GM21367 (cell line): ENCODE data around the gene RASSF6.
"Not testable (repeated sequence)": the region's sequence is repeated elsewhere in the genome, so short reads cannot be mapped to it uniquely, and the experiment has no call there.

Experiments
- ATAC-seq: cut with Tn5 transposase; IDR thresholded peaks from one replicate; pipeline ENCODE4 v1.9.1; 2021; ENCODE audit not compliant: unreplicated experiment

Gene RASSF6

DNA sequence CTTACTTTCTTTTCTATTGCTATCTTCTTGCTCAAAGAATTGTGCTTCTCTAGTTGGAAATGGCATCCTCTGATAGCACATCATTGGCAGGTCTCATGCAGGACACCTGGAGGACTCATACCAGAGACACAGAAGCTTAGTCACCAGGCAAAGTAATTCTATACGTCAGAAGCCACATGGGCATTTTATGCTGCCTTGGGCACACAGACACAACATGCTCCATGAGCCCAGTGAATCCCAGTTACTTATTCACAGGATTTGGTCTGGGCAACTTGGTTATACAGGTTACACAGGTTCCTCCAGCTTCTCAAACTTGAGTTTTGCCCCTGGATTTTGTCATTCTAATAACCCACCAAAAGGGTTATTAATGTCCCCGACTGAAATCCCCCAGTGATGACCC is 7.1 kb downstream of the RASSF6 start:
- ATAC-seq: no peak

DNA sequence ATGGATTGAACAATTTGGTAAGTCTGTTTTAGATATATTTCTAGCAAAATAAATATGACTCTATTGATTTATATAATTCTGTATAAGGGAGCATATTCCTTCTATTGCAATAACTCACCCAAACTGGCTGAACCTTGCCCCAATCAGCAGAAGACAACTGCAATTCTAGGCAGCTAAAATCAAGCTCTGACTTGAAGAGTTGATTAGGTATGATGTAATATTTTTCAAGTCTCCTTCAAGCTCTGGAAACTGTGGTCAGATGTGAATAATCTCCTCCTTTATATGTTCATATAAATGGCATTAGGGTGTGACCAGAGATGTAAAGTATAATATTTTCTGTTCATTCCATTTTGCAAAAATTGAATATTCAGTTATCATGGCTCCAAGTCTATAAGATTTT is 8.2 kb downstream of the RASSF6 start:
- no peak for ATAC-seq

DNA sequence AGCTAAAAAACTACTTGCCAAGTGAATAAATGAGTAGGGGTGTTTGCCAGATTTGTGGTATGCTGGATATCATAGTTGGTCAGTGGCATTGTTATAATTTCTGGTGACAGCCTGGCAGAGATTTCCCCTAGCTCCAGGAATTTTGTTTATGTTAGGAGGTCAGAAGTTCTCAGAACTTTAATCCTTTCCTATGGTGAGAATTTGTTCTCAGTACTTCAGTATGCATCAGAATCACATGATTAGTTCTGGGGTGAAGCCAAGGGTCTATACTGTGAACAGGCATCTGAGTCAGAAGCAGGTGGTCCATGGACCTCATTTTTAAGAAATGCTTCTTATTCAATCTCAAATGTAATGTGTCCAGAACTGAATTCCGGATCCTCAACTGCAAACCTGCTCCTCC is 10.5 kb downstream of the RASSF6 start:
- ATAC-seq: no peak

DNA sequence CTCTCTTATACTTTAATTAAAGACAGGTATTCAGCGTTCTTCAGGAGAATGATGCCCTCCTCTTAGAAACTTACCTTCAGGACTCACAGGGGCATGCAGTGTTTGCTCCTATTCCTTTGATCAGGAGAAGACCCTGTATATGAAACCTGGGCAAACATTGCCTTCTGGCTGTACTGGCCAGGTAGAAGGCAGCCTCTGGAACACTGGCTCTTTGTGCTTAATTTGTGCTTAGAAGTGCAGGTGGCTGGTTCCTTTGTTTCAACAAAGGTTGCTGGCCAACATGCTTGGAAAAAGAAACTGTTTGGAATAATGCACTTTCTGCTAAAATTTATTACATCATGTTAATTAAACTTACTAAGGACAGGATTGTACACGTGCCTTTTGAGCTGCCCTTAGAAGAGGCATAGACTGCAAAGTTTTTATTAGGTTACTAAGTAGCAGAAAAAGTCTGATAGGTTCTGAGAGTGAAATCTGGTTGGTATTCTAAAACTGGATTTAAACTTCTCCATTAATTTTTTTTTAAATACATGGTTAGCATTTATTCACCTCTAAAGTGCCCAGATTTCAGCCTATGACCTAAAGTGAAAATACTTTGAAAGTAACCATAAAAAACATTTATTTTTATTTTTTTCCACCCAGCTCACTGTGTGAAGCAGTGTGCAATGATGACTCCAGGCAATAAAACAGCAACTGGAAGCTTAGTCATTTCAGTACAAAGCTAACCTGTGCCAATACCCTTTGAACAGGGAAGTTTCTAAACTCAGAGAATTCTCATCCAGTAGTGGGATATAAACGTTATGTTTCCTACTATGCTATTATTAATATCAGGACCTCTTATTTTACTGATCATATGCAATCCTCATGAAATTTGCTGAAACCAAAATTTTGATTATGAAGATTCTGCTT is 11.3 kb downstream of the RASSF6 start:
- ATAC-seq: no peak

DNA sequence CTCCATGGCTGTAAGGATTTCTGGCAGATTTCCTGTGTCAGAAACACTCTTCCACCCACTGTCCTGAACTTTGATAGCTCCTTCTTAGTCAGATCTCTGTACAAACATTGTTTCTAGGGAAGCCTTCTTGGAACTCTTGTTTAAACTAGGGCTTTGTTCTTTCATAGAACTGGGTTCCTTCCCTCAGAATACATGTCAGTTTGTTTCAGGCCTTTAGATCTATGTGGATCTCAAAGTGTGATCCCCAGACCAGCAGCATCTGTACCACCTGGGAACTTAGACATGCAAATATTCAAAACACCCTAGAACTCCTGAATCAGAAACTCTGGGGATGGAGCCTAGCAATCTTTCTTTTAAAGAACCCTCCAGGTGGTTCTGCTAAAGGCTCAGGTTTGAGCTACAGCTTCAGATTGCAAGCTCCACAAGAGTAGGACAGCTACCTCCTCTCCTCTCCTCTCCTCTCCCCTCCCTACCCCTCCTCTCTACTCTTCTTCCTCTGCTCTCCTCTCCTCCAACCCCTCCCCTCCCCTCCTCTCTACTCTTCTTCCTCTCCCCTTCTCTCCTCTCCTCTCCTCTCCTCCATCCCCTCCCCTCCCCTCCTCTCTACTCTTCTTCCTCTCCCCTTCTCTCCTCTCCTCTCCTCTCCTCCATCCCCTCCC is 12.7 kb downstream of the RASSF6 start:
- no peak for ATAC-seq

DNA sequence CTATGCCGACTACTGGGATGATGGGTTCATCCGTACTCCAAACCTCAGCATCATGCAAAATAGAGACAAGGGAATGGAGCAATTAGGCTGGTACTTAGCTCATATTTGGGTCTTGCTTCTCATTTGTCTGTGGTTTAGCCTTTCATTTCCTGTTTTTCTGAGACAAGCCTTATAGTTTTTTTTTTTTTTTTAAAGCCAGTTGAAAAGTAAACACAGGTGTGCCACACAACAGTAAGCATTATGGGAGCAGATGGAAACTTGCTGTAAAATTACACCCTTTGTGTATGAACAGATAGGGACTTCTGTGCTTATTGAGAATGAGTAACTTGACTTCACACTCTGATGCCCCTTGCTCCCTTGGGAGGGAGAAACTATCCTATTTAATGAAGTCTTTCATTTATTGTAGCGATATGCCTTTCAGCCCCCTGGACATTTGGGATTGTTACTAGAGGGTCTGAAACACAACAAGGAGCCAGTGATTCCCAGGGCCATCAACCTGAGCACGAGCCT is 13.7 kb downstream of the RASSF6 start:
- peak; percentile 85 for ATAC-seq

DNA sequence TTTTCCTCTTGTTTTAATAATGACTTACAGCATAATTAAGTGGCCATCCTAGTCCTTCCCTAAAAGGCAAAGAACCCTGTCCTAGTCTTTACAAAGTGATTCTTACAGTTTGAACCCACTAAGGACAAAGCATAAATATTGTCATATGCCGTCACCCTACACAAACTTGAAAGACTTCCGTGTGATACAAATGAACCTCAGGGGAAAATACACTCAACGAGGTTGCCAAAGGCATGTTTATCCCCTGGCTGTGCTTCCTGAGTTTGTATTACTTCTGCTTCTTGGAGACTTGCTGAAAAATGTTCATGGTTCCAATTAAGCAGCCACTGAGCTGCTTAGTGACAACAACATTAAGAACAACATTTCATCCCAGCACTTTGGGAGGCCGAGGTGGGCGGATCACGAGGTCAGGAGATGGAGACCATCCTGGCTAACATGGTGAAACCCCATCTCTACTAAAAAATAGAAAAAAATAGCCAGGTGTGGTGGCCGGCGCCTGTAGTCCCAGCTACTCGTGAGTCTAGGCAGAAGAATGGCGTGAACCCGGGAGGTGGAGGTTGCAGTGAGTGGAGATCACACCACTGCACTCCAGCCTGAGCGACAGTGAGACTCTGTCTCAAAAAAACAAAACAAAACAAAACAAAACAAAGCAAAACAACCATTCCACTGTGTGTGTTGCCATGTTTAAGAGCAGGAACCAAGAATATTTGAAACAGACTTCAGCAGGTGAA is 16.2 kb downstream of the RASSF6 start:
- no peak for ATAC-seq

DNA sequence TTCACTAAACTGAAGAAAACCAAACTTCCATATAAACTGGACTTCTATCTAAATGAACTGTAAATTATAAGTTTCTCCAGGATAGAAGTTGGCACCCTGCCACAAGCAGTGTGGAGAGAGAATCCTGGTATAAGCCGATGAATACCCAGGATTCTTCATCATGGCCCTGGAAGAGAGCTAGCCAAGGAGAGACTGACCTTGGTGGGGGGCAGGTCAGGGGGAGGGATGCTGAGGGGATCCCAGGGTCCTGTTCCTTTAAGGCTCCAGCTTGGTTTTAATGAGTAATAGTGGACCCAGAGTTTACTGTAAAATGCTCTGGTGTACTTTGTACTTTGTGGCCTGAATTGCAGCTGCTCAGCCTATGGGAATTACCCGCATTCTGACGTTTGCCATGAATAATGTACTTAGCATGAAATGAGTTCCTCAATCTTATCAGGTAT is 16.9 kb downstream of the RASSF6 start:
- no peak for ATAC-seq

DNA sequence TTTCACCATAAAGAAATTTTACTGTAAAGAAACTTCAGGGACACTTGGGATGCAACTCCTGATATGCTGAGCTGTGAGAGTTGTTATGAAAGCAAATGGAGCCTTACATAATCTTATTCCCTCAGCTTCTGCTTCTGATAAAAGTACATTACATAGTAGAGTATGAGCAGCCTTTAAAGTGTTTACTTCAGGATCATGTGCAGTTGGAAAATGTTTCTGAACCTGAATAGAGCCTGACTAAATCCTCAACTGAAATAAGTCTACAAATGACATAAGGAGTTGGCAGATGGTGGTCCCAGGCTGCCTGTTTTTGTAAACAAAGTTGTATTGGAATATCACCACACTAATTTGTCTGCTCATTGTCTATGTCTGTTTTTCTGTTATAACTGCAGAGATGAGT is 19.3 kb downstream of the RASSF6 start:
- ATAC-seq: no peak

DNA sequence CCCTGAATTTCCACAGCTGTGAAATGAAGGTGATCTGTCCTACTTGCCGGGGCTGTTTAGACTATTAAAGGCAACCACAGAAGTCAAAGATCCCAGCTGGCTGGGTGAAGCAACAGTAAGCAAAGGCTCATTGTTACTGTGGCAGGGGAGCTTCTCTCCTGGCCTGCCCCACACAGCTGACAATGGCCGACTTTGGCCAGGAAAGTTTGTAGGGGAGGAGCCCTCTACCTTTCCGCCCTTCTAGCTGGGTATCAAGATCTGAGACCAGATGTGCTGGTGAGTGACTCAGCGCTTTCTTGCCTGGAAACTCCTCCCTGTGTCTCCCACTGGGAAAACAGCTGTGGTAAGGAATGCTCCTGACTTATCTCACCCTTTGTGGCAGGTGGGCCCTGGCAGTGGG is 21.1 kb downstream of the RASSF6 start:
- ATAC-seq: no peak

DNA sequence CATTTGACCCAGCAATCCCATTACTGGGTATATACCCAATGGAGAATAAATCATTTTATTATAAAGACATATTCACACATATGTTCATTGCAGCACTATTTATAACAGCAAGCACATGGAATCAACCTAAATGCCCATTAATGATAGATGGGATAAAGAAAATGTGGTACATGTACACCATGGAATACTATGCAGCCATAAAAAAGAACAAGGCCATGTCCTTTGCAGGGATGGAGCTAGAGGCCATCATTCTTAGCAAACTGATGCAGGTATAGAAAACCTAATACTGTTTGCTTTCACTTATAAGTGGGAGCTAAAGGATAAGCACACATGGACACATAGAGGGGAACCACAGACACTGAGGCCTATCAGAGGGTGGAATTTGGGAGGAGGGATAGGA is 22.6 kb downstream of the RASSF6 start:
- no peak for ATAC-seq

DNA sequence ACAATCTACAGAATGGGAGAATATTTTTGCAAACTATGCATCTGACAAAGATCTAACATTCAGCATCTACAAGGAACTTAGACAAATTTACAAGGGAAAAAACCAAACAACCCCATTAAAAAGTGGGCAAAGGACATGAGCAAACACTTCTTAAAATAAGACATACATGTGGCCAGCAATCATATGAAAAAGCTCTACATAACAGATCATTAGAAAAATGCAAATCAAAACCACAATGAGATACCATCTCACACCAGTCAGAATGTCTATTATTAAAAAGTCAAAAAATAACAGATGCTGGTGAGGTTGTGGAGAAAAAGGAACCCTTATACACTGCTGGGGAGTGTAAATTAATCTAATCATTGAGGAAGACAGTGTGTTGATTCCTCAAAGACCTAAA is 23.1 kb downstream of the RASSF6 start:
- not testable (repeated sequence) for ATAC-seq

DNA sequence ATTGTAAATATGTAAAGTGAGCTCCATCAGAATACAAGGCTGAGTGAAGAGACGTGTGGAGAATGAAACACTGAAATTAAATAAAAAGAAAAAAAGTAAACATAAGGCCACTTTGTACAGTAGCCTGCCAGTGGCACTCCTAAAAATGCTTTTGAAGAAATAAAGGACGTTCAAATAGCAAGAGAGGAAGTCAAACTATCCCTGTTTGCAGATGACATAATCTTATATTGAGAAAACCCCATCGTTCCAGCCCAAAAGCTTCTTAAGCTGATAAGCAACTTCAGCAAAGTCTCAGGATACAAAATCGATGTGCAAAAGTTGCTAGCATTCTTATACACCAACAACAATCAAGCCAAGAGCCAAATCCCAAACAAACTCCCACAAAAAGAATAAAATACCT is 24.2 kb downstream of the RASSF6 start:
- no peak for ATAC-seq

DNA sequence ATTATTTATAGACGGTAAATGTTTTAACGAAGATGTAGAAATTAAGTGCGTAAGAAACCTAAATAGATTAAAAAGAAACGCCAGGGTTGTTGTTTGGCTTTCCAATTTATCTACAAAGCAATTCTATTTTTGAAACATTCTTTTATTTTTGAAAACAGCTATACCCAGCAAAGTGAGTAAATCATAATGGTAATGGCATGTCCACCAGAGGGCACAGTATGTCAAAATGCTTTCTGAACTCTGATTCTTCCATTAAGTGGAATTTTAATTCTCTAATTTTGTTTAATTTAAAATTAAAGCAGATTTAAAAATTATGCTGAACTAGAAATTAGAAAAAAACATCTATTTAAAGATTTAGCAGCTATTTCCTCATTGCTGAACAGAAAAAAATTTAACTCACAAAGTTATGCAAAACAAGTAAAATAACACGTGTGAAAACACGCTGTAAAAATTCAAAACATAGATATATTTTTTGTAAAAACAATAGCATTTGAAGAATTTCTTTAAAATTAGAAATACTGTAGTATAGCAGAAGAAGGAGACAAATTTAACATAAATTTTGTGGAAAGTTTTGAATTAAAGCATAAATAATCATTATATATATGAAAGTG is 26.5 kb downstream of the RASSF6 start:
- no peak for ATAC-seq

DNA sequence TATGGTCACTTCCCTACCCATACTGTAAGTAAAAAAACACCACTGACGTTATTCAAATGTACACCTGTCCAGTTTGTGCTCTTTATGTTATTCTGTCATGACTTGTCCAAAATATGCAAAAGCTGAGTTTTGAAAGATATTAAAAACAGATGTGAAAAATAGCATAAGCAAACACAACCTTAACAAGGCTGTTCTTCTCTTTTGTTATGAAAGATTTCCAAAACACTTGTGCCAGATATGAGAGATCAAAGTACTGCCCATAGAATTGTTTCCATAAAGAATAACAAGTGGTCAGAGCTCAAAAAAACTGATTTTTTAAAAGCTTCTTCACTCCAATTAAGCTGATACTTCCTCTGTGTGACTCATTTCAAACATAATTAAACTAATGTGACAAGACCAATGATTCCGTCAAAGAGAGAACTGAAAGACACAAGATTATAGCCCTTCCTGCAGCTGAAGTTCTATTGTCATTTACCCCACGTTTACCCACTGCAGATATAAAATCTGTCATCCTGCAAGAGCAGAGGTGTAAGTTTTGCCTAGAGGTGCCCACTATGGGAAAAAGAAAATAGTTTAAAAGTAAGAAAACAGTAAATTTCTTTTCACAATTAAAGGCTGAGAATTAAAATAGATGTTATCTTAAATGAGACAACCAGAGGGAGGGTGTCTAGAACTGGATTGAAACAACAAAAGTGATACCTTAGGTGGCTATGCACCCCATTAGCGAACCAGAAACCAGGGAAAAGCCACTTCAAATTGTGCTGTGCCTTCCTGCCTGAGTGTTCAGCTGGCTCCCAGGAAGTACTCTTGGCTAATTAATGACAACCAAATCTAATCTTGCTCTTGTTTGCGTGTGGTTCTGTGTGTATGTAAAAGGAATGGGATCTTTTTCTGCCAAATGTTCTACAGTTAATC is 30.1 kb downstream of the RASSF6 start:
- peak; percentile 91 for ATAC-seq

DNA sequence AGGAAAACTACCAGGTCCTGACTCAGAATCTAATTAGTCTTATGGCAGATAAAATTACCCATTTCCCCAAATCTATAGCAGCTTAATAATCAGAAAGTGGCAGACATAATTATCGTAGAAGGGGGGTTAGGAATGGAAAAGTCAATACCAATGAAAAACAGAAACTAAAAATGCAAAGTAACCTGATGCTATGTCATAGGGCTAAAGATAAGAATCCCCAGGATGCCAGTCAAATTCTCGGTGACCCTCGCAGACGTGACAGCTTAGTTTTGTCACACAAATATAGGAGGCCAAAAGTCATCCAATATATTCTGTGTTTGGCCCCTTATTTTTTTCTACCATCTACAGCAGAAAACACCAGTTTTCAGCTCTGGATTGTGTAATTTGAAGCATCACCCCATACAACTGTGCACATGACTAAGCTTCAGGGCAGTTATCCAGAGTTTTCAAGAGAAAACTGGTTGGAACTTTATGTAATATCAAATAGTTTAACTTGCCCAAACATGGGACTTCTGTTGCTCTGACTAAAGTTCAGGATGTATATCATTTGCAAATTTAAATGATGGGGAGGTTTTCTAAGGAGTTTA is 30.9 kb downstream of the RASSF6 start:
- ATAC-seq: peak; percentile 17

DNA sequence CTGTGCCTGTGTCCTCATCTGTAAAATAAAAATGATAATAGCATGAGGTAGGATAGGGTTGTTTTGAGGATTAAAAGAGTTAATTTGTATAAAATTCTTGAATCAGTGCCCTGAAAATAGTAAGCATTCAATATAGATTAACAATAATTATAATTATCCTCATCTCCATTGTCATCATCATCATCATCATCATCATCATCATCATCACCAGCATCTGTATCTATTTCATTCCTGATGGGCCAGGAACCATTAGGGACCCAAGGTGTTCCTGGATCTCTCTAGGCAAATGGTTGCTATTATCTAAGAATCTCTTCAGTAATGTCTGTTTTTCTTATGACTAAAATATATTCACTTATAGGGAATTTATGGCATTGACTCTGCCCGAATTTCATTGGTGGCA is 31.6 kb downstream of the RASSF6 start:
- no peak for ATAC-seq

DNA sequence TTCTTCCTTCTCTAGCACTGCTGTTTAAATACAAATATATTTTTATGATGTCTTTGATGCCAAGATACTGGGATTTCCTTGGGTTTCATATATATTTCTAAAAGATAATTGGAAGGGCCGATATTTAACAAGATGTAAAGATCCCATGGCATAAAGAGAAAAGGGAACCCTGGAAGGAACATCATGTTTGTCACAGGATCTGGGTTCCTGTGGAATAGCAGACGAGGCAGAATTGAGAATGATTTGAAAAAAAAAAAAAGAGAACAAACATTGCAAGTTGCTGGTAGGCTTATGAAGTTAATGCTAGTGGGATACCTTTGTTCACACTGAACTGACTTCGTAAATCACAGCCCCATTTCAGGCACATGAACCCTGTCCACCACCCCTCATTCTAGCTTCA is 33.6 kb downstream of the RASSF6 start:
- no peak for ATAC-seq

DNA sequence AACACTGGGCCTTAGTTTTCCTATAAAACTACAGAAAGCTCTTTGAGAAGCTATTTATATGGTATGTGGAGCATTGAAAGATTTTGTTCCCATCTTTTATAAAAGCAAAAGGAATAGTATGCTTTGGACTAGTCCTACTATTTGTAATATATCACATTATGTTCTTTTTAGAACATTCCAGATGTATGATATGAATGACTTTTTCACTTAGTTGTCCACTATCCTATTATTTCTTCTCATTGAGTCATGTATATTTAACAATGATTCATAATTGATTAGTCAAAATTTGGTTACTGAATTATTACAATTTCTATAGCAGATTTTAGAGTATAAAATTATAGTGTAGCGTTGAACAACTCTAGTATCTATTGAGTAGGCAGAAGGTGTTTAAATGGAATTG is 34.2 kb downstream of the RASSF6 start:
- ATAC-seq: no peak

DNA sequence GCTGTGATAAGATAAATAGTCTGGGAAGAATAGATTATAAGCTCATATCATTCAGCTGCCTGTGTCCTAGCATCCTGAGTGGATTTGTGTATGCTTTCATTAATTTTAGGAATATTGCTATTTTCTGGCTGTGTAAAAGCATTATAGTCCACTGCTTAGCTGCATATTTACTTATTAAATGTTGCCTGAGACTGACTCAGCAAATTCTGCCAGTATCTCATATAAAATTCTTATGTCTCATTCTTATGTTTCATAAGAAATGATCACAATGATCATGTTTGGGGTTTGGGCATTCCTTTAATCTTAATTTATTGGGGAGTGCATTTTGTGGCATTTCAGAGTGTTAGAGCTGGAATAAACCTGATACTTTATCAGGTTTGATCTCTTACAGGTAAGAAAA is 34.9 kb downstream of the RASSF6 start:
- no peak for ATAC-seq
